GM18517 (cell line): Measurements from ENCODE around the gene MRPL55.

Experiments used
- ATAC-seq: cut with Tn5 transposase; IDR thresholded peaks from one replicate; pipeline ENCODE4 v1.9.1; 2021; ENCODE audit warnings: mild to moderate bottlenecking, moderate library complexity; ENCODE audit not compliant: unreplicated experiment

The MRPL55 gene

GRCh38 chr1:228148196-228148861, 39.2 kb upstream of the MRPL55 start:
- ATAC-seq = no peak

- no peak for ATAC-seq
Measured at GRCh38 chr1:228147768-228148167, 38.7 kb upstream of the MRPL55 start.

GRCh38 chr1:228147151-228147693, 38.1 kb upstream of the MRPL55 start:
- no peak for ATAC-seq

- no peak for ATAC-seq
Measured at GRCh38 chr1:228146417-228147150, 37.5 kb upstream of the MRPL55 start.

- no peak for ATAC-seq
Measured at GRCh38 chr1:228145463-228146416, 36.6 kb upstream of the MRPL55 start.

- no peak for ATAC-seq
Measured at GRCh38 chr1:228144993-228145343, 35.9 kb upstream of the MRPL55 start.

- ATAC-seq = no peak
Measured at GRCh38 chr1:228144193-228144992, 35.3 kb upstream of the MRPL55 start.

GRCh38 chr1:228143480-228144192, 34.5 kb upstream of the MRPL55 start:
- no peak for ATAC-seq

GRCh38 chr1:228142701-228143136, 33.6 kb upstream of the MRPL55 start:
- no peak for ATAC-seq

GRCh38 chr1:228142155-228142691, 33.1 kb upstream of the MRPL55 start:
- ATAC-seq = no peak

- ATAC-seq = no peak
Measured at GRCh38 chr1:228141226-228142044, 32.3 kb upstream of the MRPL55 start.

- ATAC-seq = no peak
Measured at GRCh38 chr1:228140724-228141225, 31.7 kb upstream of the MRPL55 start.

- peak; percentile 93 for ATAC-seq
Measured at GRCh38 chr1:228139931-228140723, 31.0 kb upstream of the MRPL55 start, which contains the start of gene GUK1. TSS of gene GUK1 (plus strand) at chr1:228140279. CDS start at chr1:228140303, 24 bp downstream.

GRCh38 chr1:228139406-228139930, 30.4 kb upstream of the MRPL55 start:
- ATAC-seq = no peak

- ATAC-seq = no peak
Measured at GRCh38 chr1:228136901-228137300, 27.8 kb upstream of the MRPL55 start.

GRCh38 chr1:228134591-228134990, 25.5 kb upstream of the MRPL55 start:
- no peak for ATAC-seq

GRCh38 chr1:228131766-228132165, 22.7 kb upstream of the MRPL55 start:
- no peak for ATAC-seq
